ENCODE measurements around the gene TRAPPC3.

DNA sequence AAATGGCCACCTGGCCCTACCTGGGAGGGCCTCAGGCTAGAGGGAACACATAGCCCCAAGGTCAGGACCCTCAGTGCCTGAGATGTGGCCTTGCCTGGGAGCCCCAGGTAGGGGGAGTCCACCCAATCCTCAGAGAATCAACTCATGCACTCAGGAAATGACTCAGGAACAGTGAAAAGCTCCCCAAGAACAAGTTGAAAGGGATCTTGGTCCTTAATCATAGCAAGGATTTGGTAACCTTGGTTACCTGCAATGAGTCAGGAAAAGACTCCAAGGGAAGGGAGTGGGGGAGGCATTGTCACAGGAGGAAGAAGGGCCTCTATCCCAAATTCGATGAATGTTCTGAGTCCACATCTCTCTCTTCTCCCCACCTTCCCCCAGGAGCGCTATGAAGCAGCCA lies 23.7 kb upstream of the TRAPPC3 start:
- TF ChIP-seq, protein P1, sequence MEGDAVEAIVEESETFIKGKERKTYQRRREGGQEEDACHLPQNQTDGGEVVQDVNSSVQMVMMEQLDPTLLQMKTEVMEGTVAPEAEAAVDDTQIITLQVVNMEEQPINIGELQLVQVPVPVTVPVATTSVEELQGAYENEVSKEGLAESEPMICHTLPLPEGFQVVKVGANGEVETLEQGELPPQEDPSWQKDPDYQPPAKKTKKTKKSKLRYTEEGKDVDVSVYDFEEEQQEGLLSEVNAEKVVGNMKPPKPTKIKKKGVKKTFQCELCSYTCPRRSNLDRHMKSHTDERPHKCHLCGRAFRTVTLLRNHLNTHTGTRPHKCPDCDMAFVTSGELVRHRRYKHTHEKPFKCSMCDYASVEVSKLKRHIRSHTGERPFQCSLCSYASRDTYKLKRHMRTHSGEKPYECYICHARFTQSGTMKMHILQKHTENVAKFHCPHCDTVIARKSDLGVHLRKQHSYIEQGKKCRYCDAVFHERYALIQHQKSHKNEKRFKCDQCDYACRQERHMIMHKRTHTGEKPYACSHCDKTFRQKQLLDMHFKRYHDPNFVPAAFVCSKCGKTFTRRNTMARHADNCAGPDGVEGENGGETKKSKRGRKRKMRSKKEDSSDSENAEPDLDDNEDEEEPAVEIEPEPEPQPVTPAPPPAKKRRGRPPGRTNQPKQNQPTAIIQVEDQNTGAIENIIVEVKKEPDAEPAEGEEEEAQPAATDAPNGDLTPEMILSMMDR (IDR thresholded peaks at IDR 0.05; ENCODE audit: low read depth, low read length, poor library complexity, severe bottlenecking): no peak
- TF ChIP-seq EZH2phosphoT487 (IDR thresholded peaks at IDR 0.05; ENCODE audit: borderline replicate concordance, low read length): no peak
